H1 (cell line): ENCODE data around the gene VDAC2. TPM values are rescaled to one million over a fixed set of nuclear protein-coding genes. Genes with fewer than 3 reads are reported as not detected.
"Not testable (repeated sequence)": the region's sequence is repeated elsewhere in the genome, so short reads cannot be mapped to it uniquely, and the experiment has no call there.

Source experiments
- CTCF ChIA-PET: fragments of 300-600 bp; sonication (Branson Sonifier 250); formaldehyde crosslinking; loops from one replicate; lab custom pipeline; 2021; ENCODE audit not compliant: partially characterized antibody; lab: Charles Lee
- POLR2A ChIA-PET: fragments of 300-600 bp; sonication (Branson Sonifier 250); formaldehyde crosslinking; loops from one replicate; lab custom pipeline; 2021; ENCODE audit warnings: inconsistent platforms; ENCODE audit not compliant: partially characterized antibody; lab: Charles Lee
- DNase-seq, 2 experiments: peaks; one replicate each; pipeline versions ENCODE4 v3.0.0 to v3.0.0-alpha.2; 2010 to 2022; ENCODE audit warnings: low spot score in 2 of 2, low read depth in 1 of 2, mixed read lengths in 1 of 2
- FAIRE-seq: peaks from 2 replicates; lab custom pipeline; 2011; peaks lifted over from hg19 to GRCh38; lab: Jason Lieb, UNC
- H2AFZ ChIP-seq: 2 replicates; pipeline ENCODE4 v1.8.1; 2012; ENCODE audit warnings: low read length, inconsistent platforms
- H2AK5ac ChIP-seq: 2 replicates; pipeline ENCODE4 v1.6.1; 2013; ENCODE audit warnings: low read depth, low read length
- H2BK120ac ChIP-seq: replicated peaks from 2 replicates; pipeline ENCODE3; 2013; ENCODE audit warnings: low read depth, low read length, inconsistent platforms
- H2BK12ac ChIP-seq: 2 replicates; pipeline ENCODE4 v1.6.1; 2013; ENCODE audit warnings: low read depth, low read length
- H2BK15ac ChIP-seq: 2 replicates; pipeline ENCODE4 v1.6.1; 2013; ENCODE audit warnings: low read length
- H2BK20ac ChIP-seq: 2 replicates; pipeline ENCODE4 v1.6.1; 2013; ENCODE audit warnings: low read length
- H2BK5ac ChIP-seq: 2 replicates; pipeline ENCODE4 v1.6.1; 2013; ENCODE audit warnings: low read depth, low read length
- H3K14ac ChIP-seq: 2 replicates; pipeline ENCODE4 v1.6.1; 2013; ENCODE audit warnings: inconsistent platforms; ENCODE audit not compliant: insufficient read length
- H3K18ac ChIP-seq: 2 replicates; pipeline ENCODE4 v1.6.1; 2013; ENCODE audit warnings: low read length; ENCODE audit errors: extremely low read depth
- H3K23ac ChIP-seq: 2 replicates; pipeline ENCODE4 v1.6.1; 2013; ENCODE audit warnings: inconsistent platforms; ENCODE audit not compliant: insufficient read length
- H3K23me2 ChIP-seq: 2 replicates; pipeline ENCODE4 v1.6.1; 2013; ENCODE audit warnings: low read depth, low read length
- H3K27ac ChIP-seq: 2 replicates; pipeline ENCODE4 v1.6.1; 2011; ENCODE audit warnings: low read depth, low read length, inconsistent platforms
- H3K27me3 ChIP-seq, 4 experiments: replicated peaks in 1 of 4; 1 replicate in 1 of 4; 2 replicates in 3 of 4; pipeline versions ENCODE4 v1.6.1 to v1.8.1; 2011 to 2013; ENCODE audit warnings: low read length in 3 of 4, mild to moderate bottlenecking in 3 of 4, inconsistent platforms in 2 of 4, mixed read lengths in 2 of 4, moderate library complexity in 1 of 4; ENCODE audit not compliant: control insufficient read depth in 3 of 4, insufficient read depth in 3 of 4; ENCODE audit errors: extremely low read depth in 1 of 4
- H3K36me3 ChIP-seq, 4 experiments: 2 replicates each; pipeline versions ENCODE4 v1.6.1 to v1.8.1; 2011 to 2013; ENCODE audit warnings: mild to moderate bottlenecking in 4 of 4, low read length in 3 of 4, moderate library complexity in 2 of 4, control low read depth in 1 of 4, inconsistent platforms in 1 of 4; ENCODE audit not compliant: insufficient read depth in 4 of 4, control insufficient read depth in 2 of 4
- H3K4ac ChIP-seq: replicated peaks from 2 replicates; pipeline ENCODE3; 2013; ENCODE audit warnings: low read length, low read depth, mixed read lengths, inconsistent platforms; ENCODE audit not compliant: insufficient read length
- H3K4me1 ChIP-seq, 4 experiments: replicated peaks in 1 of 4; 1 replicate in 1 of 4; 2 replicates in 3 of 4; pipeline versions ENCODE4 v1.6.1 to v1.8.1; 2011 to 2013; ENCODE audit warnings: low read length in 3 of 4, inconsistent platforms in 2 of 4, mixed read lengths in 1 of 4; ENCODE audit not compliant: insufficient read depth in 4 of 4, control insufficient read depth in 3 of 4
- H3K4me2 ChIP-seq, 2 experiments: 2 replicates each; pipeline versions ENCODE4 v1.6.1 to v1.8.1; 2011 to 2013; ENCODE audit warnings: low read depth in 2 of 2, low read length in 2 of 2, control low read depth in 1 of 2, inconsistent platforms in 1 of 2, mild to moderate bottlenecking in 1 of 2; ENCODE audit not compliant: insufficient read depth in 1 of 2
- H3K4me3 ChIP-seq, 4 experiments: fragments of 200-600, 300-600 bp in 1 of 4; sonication (generic), shearing (Covaris generic), sonication (Bioruptor Twin) in 1 of 4; 2 replicates each; pipeline versions ENCODE4 v1.5.1 to v1.8.1; 2011 to 2016; ENCODE audit warnings: low read length in 4 of 4, low read depth in 3 of 4, control low read depth in 2 of 4, inconsistent platforms in 2 of 4, mild to moderate bottlenecking in 2 of 4, mixed read lengths in 1 of 4, moderate library complexity in 1 of 4; ENCODE audit not compliant: insufficient read depth in 2 of 4; ENCODE audit errors: extremely low read depth in 1 of 4
- H3K56ac ChIP-seq: replicated peaks from 2 replicates; pipeline ENCODE3; 2013; ENCODE audit warnings: low read depth, mild to moderate bottlenecking, mixed read lengths, low read length, inconsistent platforms; ENCODE audit not compliant: insufficient read length
- H3K79me1 ChIP-seq: 2 replicates; pipeline ENCODE4 v1.6.1; 2013; ENCODE audit warnings: low read depth, low read length, control low read depth
- H3K79me2 ChIP-seq, 2 experiments: 2 replicates each; pipeline versions ENCODE4 v1.6.1 to v1.8.1; 2012 to 2013; ENCODE audit warnings: low read length in 2 of 2, mild to moderate bottlenecking in 2 of 2, inconsistent platforms in 1 of 2; ENCODE audit not compliant: insufficient read depth in 2 of 2, control insufficient read depth in 1 of 2
- H3K9ac ChIP-seq, 4 experiments: replicated peaks in 1 of 4; 1 replicate in 1 of 4; 2 replicates in 3 of 4; pipeline versions ENCODE4 v1.6.1 to v1.8.1; 2011 to 2013; ENCODE audit warnings: low read depth in 3 of 4, low read length in 3 of 4, control low read depth in 2 of 4, mild to moderate bottlenecking in 2 of 4, moderate library complexity in 2 of 4, inconsistent platforms in 1 of 4; ENCODE audit errors: extremely low read depth in 1 of 4
- H3K9me3 ChIP-seq, 2 experiments: 2 replicates each; pipeline versions ENCODE4 v1.6.1 to v1.8.1; 2012 to 2013; ENCODE audit warnings: mild to moderate bottlenecking in 2 of 2, moderate library complexity in 2 of 2, control low read depth in 1 of 2, inconsistent platforms in 1 of 2, low read depth in 1 of 2, low read length in 1 of 2, mixed read lengths in 1 of 2; ENCODE audit not compliant: insufficient read depth in 2 of 2
- H4K20me1 ChIP-seq, 2 experiments: replicated peaks in 1 of 2; 2 replicates each; pipeline versions ENCODE3 to v1.8.1; 2011 to 2013; ENCODE audit warnings: inconsistent platforms in 2 of 2, low read length in 2 of 2, mild to moderate bottlenecking in 1 of 2; ENCODE audit not compliant: insufficient read depth in 2 of 2, control insufficient read depth in 1 of 2
- H4K5ac ChIP-seq: 2 replicates; pipeline ENCODE4 v1.6.1; 2013; ENCODE audit warnings: low read length, low read depth, mixed read lengths, inconsistent platforms; ENCODE audit not compliant: insufficient read length
- H4K8ac ChIP-seq: 2 replicates; pipeline ENCODE4 v1.8.0; 2013; ENCODE audit warnings: mild to moderate bottlenecking, moderate library complexity, low read length, inconsistent platforms; ENCODE audit not compliant: insufficient read depth; ENCODE audit errors: extremely low read depth
- H4K91ac ChIP-seq: replicated peaks from 2 replicates; pipeline ENCODE3; 2013; ENCODE audit warnings: low read length, mixed read lengths, inconsistent platforms; ENCODE audit not compliant: insufficient read length
- EP300 ChIP-seq, 2 experiments: IDR thresholded peaks; 1 replicate in 1 of 2; 2 replicates in 1 of 2; pipeline ENCODE4 v1.6.1; 2011 to 2012; ENCODE audit warnings: low read depth in 2 of 2, low read length in 2 of 2, mild to moderate bottlenecking in 2 of 2, borderline replicate concordance in 1 of 2, inconsistent platforms in 1 of 2, moderate library complexity in 1 of 2
- HDAC2 ChIP-seq, 2 experiments: fragments of 300-600 bp in 1 of 2; sonication (generic) in 1 of 2; IDR thresholded peaks; 2 replicates each; pipeline ENCODE4 v1.6.1; 2011 to 2012; ENCODE audit warnings: low read depth in 2 of 2, low read length in 2 of 2, mild to moderate bottlenecking in 2 of 2, moderate library complexity in 2 of 2, borderline replicate concordance in 1 of 2, inconsistent platforms in 1 of 2
- NANOG ChIP-seq: IDR thresholded peaks from 2 replicates; pipeline ENCODE4 v1.6.1; 2011; ENCODE audit warnings: low read length, low read depth, mild to moderate bottlenecking, inconsistent platforms; ENCODE audit not compliant: insufficient read depth, poor library complexity, severe bottlenecking
- PHF8 ChIP-seq: fragments of 200-600 bp; sonication (generic); conservative IDR thresholded peaks from 2 replicates; pipeline ENCODE4 v1.7.1; 2012; ENCODE audit warnings: low read depth, mild to moderate bottlenecking, inconsistent platforms, low read length, moderate library complexity
- TCF12 ChIP-seq: IDR thresholded peaks from 2 replicates; pipeline ENCODE4 v1.6.1; 2011; ENCODE audit warnings: low read depth, mild to moderate bottlenecking, low read length
- TEAD4 ChIP-seq: IDR thresholded peaks from 2 replicates; pipeline ENCODE4 v1.6.1; 2012; ENCODE audit warnings: low read depth, low read length, inconsistent platforms, mixed read lengths
- ZNF274 ChIP-seq: IDR thresholded peaks from 2 replicates; pipeline ENCODE4 v1.7.0; 2012; ENCODE audit warnings: low read length, borderline replicate concordance; ENCODE audit errors: extremely low read depth
- WGBS, 2 experiments: shearing (Covaris generic) in 1 of 2; methylation state at CpG; one replicate each; pipeline versions ENCODE4 v1.1.6 to v1.1.7; 2013 to 2015; ENCODE audit warnings: low lambda C conversion rate in 2 of 2, mixed read lengths in 2 of 2, inconsistent platforms in 1 of 2, low coverage in 1 of 2, missing lambda C conversion rate in 1 of 2; ENCODE audit not compliant: insufficient replicate concordance in 2 of 2, insufficient coverage in 1 of 2, insufficient read length in 1 of 2; ENCODE audit errors: extremely low coverage in 1 of 2, missing lambda C conversion rate in 1 of 2; 5-methylcytosine and 5-hydroxymethylcytosine counted together
- polyA plus RNA-seq, 7 experiments: library from polyadenylated mRNA; depleted of rRNA in 3 of 7; stranded (reverse) in 5 of 7; unstranded in 2 of 7; fragments of >200 nt in 5 of 7; fragments of 200-250 nt in 2 of 7; gene quantifications; 1 replicate in 5 of 7; 2 replicates in 1 of 7; 4 replicates in 1 of 7; pipeline versions ENCODE4 v1.2.1 to v1.2.3, GENCODE V29; 2011 to 2013; ENCODE audit warnings: missing spikeins in 2 of 7, mixed read lengths in 2 of 7
- total RNA-seq: library from RNA; stranded (reverse); fragmentation: NEBNext Ultra II Directional; extraction: Animal tissue kit (Norgen Biotek cat#: 25700); gene quantifications from 2 replicates; pipeline ENCODE4 v1.2.1, GENCODE V29; 2021

The VDAC2 gene
- total and polyA plus RNA-seq, 2 of the 8 experiments (the other 6 are each of a cell fraction or from before 2014, with no cell fraction given) = 89.8 to 284 TPM

DNA sequence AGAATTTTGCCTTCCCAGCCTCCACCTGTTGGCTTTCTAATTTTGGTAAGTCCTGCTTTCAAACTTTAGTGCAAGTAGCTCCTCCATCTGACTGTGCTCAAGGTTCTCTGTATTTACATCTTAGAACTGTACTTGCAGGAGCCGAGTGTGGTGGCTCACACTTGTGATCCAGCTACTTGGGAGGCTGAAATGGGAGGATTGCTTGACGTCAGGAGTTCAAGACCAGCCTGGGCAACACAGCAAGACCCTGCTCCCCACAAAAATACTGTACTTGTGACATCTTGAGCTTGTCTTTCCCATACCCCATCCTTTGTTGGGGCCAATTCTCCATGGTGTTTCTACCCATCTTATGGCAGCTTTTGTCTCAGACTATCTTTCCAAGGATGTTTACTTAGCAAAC, 4.7 kb upstream of the VDAC2 start (continued):
- TF ChIP-seq NANOG (no peak), TEAD4 (no peak), TCF12 (no peak), PHF8 (no peak), HDAC2 (IDR thresholded peaks at IDR 0.05; ENCODE audit: borderline replicate concordance in 1 of 2, low read depth in 2 of 2, low read length in 2 of 2) (no peak), ZNF274 (no peak), EP300 (IDR thresholded peaks at IDR 0.05; ENCODE audit: borderline replicate concordance in 1 of 2, low read depth in 2 of 2, low read length in 2 of 2) (no peak)

DNA sequence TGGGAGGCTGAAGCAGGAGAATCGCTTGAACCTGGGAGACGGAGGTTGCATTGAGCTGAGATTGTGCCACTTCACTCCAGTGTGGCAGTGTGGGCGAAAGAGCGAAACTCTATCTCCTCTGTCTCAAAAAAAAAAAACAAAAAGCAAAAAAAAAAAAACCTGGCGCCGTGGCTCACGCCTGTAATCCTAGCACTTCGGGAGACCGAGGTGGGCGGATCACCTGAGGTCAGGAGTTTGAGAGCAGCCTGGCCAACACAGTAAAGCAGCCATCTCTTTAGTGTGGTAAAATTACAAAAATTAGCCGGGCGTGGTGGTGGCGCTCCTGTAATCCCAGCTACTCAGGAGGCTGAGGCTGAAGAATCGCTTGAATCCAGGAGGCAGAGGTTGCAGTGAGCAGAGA, 4.0 kb upstream of the VDAC2 start:
- H3K56ac ChIP-seq, H3K9me3 ChIP-seq, H3K4ac ChIP-seq, H3K79me2 ChIP-seq, H3K79me1 ChIP-seq, H3K18ac ChIP-seq, H2BK12ac ChIP-seq, H4K5ac ChIP-seq, H2AK5ac ChIP-seq, H3K27me3 ChIP-seq, H3K36me3 ChIP-seq, H3K4me2 ChIP-seq, H2AFZ ChIP-seq, FAIRE-seq, H4K91ac ChIP-seq, H4K20me1 ChIP-seq, H3K14ac ChIP-seq, H4K8ac ChIP-seq, H3K23ac ChIP-seq, H3K27ac ChIP-seq, DNase-seq, H3K9ac ChIP-seq, H3K4me3 ChIP-seq, H2BK120ac ChIP-seq, H2BK20ac ChIP-seq, H2BK15ac ChIP-seq, H2BK5ac ChIP-seq: not testable (repeated sequence)
- Histone ChIP-seq H3K4me1 (peaks cover 3 to 17% (median 9%) of the 10 kb centered on the region in 4 experiments), H3K23me2 (peaks cover 10% of the 10 kb centered on the region)
- 93% methylated on average over 14 of the region's 14 CpGs; no CpG with 5 or more reads in 1 of the 2 experiments for WGBS, 2 experiments
- CTCF ChIA-PET = interaction anchor here (0.7 to 11.0 kb wide), 8 partner anchors 9 to 1327 kb away, joined by 3 to 128 read pairs (median 6); partner anchors contain the start of gene COMTD1
- POLR2A ChIA-PET = interaction anchor here (0.7 to 36.7 kb wide), 4 partner anchors 9 to 23 kb away, joined by 3 to 801 read pairs (median 6); partner anchors contain the start of gene COMTD1
